Measurements from ENCODE around the gene NEURL4. TPM values are rescaled to one million over a fixed set of nuclear protein-coding genes. Genes with fewer than 3 reads are reported as not detected.

Gene NEURL4
- total and polyA plus RNA-seq, 9 donors = 9.6 to 48.0 (median 38.6) TPM

GRCh38 chr17:7327056-7327455 lies 2.1 kb downstream of the NEURL4 start:
- Histone ChIP-seq H3K4me1 (ENCODE audit: insufficient read depth) (peaks cover 5% of the 10 kb centered on the region), H3K27ac (no peak overlapping the region), H3K36me3 (no peaks in the 10 kb centered on the region), H3K4me3 (no peak overlapping the region), H3K9me3 (no peaks in the 10 kb centered on the region), H3K27me3 (no peaks in the 10 kb centered on the region)
- intact Hi-C loops (cut with DNase I) = no loop called here
- 78 to 88% (median 85%) methylated on average over 7 of the region's 7 CpGs for WGBS, 3 donors
- TF ChIP-seq EP300 (IDR thresholded peaks at IDR 0.05) (no peak), CTCF (IDR thresholded peaks at IDR 0.05) (no peak), POLR2A (IDR thresholded peaks at IDR 0.05) (no peak)
- DNase-seq = no peak

GRCh38 chr17:7326186-7326585 lies 2.9 kb downstream of the NEURL4 start:
- no peak overlapping the region for H3K27ac ChIP-seq
- TF ChIP-seq CTCF (IDR thresholded peaks at IDR 0.05) (no peak), POLR2A (IDR thresholded peaks at IDR 0.05) (no peak), EP300 (IDR thresholded peaks at IDR 0.05) (no peak)
- no peaks in the 10 kb centered on the region for H3K9me3 ChIP-seq
- 82 to 86% (median 85%) methylated on average over 11 of the region's 11 CpGs for WGBS, 3 donors
- no peaks in the 10 kb centered on the region for H3K36me3 ChIP-seq
- peaks cover 5% of the 10 kb centered on the region for H3K4me1 ChIP-seq (ENCODE audit: insufficient read depth)
- DNase-seq = peak in 2 of 5 donors; percentile 20 to 25
- no peak overlapping the region for H3K4me3 ChIP-seq
- intact Hi-C loops (cut with DNase I) = no loop called here
- H3K27me3 ChIP-seq = no peaks in the 10 kb centered on the region

GRCh38 chr17:7325031-7325528 lies 4.1 kb downstream of the NEURL4 start:
- intact Hi-C loops (cut with DNase I) = no loop called here
- H3K27ac ChIP-seq = no peak overlapping the region
- H3K9me3 ChIP-seq = no peaks in the 10 kb centered on the region
- peaks cover 1% of the 10 kb centered on the region for H3K4me1 ChIP-seq (ENCODE audit: insufficient read depth)
- no peaks in the 10 kb centered on the region for H3K27me3 ChIP-seq
- DNase-seq = peak in 2 of 5 donors; percentile 18 to 25
- no peaks in the 10 kb centered on the region for H3K36me3 ChIP-seq
- no peak for TF ChIP-seq CTCF (IDR thresholded peaks at IDR 0.05)
- no peak for TF ChIP-seq POLR2A (IDR thresholded peaks at IDR 0.05)
- no peak for TF ChIP-seq EP300 (IDR thresholded peaks at IDR 0.05)
- H3K4me3 ChIP-seq = no peak overlapping the region
- WGBS, 3 donors = 86 to 91% (median 89%) methylated on average over 19 of the region's 19 CpGs

- peak in 1 of 5 donors; percentile 18 for DNase-seq
- no peaks in the 10 kb centered on the region for H3K36me3 ChIP-seq
- no peak for TF ChIP-seq CTCF (IDR thresholded peaks at IDR 0.05)
- TF ChIP-seq EP300 (IDR thresholded peaks at IDR 0.05) = no peak
- TF ChIP-seq POLR2A (IDR thresholded peaks at IDR 0.05) = no peak
- H3K9me3 ChIP-seq = no peaks in the 10 kb centered on the region
- no peak overlapping the region for H3K4me3 ChIP-seq
- WGBS, 3 donors = 84 to 89% (median 87%) methylated on average over 3 of the region's 3 CpGs
- H3K27me3 ChIP-seq = no peaks in the 10 kb centered on the region
- peaks cover 1% of the 10 kb centered on the region for H3K4me1 ChIP-seq (ENCODE audit: insufficient read depth)
- no peak overlapping the region for H3K27ac ChIP-seq
- intact Hi-C loops (cut with DNase I) = no loop called here
Observed at GRCh38 chr17:7324438-7324779, 4.7 kb downstream of the NEURL4 start.
